Right renal pelvis (tissue), 4 donors: Measurements from ENCODE around the gene KEL. TPM values are rescaled to one million over a fixed set of nuclear protein-coding genes. Genes with fewer than 3 reads are reported as not detected.
A peak's percentile ranks its signal among the peaks of the same experiment; 100 is the strongest.

Experiments used
- DNase-seq, 4 donors: peaks; one replicate each; pipeline ENCODE4 v3.0.0-alpha.2; 2013; ENCODE audit warnings: low read depth in 4 of 4, low spot score in 3 of 4, missing footprints in 1 of 4
- polyA plus RNA-seq, 4 donors: library from polyadenylated mRNA; unstranded; fragments of 120-200 nt; gene quantifications; one replicate each; pipeline ENCODE4 v1.2.1, GENCODE V29; 2013; ENCODE audit not compliant: insufficient read length in 4 of 4

KEL gene
- polyA plus RNA-seq, 4 donors = 1.6 to 3.1 (median 2.2) TPM

- DNase-seq = no peak
These were observed 29.6 kb downstream of the KEL start for GRCh38 chr7:142932386-142933091.

GRCh38 chr7:142930126-142930730, 31.9 kb downstream of the KEL start:
- no peak for DNase-seq

- DNase-seq = no peak
These were observed 34.2 kb downstream of the KEL start for GRCh38 chr7:142927949-142928348.

DNA sequence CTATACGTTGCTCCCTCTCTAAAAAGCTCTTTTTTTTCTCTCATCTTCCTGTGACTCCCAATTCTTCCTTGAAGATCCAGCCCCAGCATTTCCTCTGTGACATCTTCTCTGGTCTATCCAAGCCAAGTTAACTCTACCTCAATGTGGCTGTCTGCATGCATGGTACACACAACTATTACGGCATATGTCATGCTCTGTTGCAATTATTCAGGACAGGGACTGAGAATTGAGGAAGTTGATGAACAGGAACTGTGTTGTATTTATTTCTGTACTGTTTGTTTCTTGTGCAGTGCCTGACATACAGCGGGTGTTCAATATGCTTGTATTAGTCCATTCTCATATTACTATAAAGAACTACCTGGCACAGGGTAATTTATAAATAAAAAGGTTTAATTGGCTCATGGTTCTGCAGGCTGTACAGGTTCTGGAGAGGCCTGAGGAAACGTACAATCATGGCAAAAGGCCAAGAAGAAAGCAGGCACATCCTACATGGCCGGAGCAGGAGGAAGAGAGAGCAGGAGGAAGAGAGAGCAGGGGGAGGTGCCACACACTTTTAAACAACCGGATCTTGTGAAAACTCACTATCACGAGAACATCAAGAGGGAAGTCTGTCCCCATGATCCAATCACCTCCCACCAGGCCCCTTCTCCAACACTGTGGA, 34.9 kb downstream of the KEL start:
- no peak for DNase-seq

- no peak for DNase-seq
These were observed 36.8 kb downstream of the KEL start for GRCh38 chr7:142925413-142925812.

DNA sequence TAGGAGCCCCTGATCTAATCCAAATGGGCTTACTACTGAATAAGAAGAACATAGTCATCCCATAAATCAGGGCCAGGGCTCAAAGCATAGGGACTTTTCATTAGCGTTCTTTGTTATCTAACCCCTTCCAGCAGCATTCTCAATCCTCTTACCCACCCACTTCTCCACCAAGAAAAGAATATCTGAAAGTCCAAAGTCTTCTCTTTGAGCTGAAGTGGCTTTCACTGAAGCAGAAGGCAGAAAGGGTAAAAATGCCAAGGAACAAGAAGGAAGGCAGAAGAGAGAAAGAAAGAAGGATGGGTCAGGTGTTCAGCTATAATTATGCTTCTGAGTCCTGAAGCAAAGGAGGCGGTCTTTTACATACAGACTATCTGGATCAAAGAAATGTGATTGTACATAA, 38.8 kb downstream of the KEL start:
- DNase-seq = no peak

DNA sequence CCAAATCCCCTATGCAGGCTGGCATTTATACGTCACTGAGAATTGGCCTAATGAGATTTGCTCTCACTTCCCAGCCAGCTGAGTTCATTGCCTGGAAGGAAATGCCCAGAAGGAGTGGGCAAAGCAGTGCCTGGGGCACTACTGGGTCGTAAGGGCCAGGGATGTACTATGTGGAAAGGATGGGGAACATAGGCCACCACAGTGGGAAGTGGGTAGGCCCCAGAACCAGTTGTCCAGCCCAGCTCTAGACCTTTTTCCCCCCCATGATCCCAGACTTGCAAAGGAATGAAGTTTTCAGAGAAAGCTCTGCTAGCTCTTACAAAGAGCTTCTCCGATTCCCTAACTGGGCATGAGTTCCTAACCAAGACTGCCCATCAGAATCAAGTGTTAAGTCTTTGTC, 42.5 kb downstream of the KEL start:
- DNase-seq = no peak

- DNase-seq = no peak
These were observed 43.3 kb downstream of the KEL start for GRCh38 chr7:142918901-142919300.

- DNase-seq = no peak
These were observed 44.7 kb downstream of the KEL start for GRCh38 chr7:142917447-142917846.

DNA sequence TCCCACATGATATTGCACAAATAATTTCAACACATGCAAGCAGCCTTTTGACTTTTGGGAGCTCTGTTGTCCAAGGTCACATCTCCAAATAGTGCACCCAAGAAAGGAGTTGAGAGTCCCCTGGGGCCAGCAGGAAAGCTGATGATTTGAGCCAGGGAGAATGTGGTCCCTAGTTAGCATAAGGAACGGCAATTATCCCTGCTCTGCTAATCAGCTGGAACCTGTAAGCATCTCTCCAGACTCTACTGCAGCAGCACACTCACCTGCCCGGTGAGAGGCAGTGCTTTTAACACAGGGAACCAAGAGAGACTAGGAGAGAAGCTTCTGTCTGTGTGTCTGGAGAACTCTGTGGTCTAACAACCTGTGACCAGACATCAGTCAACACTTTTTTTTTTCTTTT, 45.7 kb downstream of the KEL start:
- peak in 3 of 4 donors; percentile 9 to 25 (median 24) for DNase-seq

GRCh38 chr7:142915315-142915714, 46.8 kb downstream of the KEL start:
- DNase-seq = no peak

DNA sequence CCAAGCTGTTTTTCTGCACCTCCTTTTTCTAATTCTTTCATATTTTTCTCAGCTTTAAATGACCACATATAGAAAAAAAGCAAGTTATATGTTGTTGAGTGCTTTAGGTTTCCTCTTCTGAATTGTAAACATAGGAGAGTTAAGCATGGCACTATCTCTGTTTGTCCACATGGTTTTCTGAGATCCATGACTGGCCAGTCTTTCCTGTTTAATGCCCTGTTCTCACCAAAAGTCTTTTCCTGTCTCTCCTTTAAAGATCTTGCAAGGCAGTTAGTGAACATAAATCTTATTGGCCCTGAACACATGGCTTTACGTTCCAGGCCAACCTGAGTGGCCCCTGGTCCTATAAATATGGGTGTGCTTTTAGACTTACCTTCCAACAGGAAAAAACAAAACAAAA, 48.0 kb downstream of the KEL start:
- DNase-seq = no peak

DNA sequence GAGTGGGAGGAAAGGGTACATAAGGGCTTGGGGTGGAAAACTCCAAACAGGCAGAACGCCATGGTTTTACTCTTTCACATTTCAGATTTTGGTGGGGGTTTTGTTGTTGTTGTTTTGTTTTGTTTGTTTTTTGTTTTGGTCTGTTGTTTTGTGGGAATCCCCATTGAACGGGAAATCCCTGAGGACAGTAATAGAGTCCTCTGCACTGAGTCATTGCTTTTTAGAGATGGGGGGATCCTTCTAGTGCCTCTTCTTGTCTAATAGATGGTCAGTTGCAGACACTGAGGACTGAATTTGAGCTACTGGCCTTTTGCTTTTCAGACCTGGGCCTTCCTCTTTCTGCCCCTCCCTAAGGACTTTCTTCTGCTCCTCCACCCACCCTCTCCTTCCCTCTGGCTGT, 48.6 kb downstream of the KEL start:
- no peak for DNase-seq

- no peak for DNase-seq
These were observed 49.1 kb downstream of the KEL start for GRCh38 chr7:142913051-142913450.

GRCh38 chr7:142910481-142910880, 51.7 kb downstream of the KEL start:
- DNase-seq = no peak

DNA sequence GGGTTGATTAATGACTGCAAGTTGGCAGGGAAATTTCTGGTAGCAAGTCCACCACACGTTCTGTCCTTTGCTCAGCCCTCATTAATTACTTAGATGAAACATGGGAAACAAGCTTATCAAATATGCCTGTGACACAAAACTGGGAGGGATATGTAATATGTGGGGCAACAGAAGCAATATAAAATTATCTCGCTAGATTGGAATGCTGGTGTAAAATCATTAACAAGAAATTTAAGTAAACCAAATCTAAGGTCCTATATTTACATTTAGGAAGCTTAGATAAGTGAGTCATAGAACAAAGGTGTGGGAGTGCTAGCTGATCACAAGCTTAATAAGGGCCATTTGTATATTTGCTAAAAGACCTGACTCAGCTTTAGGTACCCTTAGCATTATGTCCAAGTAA, 52.1 kb downstream of the KEL start:
- no peak for DNase-seq

DNA sequence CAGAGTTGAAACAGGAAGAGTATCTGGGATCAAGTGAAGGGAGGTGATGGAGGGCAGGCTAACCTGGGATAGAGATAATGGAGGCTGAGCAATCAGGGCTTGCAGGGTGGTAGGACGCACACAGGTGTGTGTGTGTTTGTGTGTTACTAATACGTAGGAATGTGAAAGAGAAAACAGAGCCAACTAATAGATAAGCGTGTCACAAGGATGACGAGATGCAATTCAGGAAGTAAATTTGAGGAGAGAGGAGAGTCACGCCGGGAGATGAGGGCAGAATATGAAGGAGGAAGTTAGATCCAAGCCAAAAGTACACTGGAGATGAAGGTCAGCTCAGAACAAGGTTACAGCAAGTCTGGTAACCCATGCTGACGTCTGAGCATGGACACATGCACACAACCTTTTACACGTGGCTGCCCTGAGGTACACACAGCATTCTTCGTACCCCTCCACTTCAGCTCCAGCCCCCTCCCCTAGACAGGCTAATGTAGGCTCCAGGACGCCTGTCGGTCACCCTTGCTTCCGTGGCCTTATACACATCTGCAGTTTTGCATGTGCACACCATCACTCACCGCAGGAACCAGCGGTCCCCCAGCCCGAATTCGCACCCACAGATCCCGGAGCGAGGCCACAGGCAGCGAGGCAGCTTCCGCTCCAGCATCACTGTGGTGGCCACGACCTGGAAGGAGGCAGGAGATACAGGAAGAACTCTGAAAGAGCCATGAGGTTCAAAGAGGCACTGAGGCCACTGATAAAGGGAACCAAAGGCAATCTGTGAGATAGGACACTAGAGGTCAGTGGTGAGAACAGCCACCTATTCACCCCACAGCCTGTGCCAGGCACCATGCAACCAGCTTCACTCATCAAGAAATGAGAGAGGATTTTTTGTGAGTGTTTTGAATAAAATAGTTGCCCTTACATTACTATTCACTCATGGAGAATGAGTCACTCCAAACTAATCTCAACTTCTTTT, 53.0 kb downstream of the KEL start:
- no peak for DNase-seq

- DNase-seq = no peak
These were observed 53.9 kb downstream of the KEL start for GRCh38 chr7:142908290-142908689.

DNA sequence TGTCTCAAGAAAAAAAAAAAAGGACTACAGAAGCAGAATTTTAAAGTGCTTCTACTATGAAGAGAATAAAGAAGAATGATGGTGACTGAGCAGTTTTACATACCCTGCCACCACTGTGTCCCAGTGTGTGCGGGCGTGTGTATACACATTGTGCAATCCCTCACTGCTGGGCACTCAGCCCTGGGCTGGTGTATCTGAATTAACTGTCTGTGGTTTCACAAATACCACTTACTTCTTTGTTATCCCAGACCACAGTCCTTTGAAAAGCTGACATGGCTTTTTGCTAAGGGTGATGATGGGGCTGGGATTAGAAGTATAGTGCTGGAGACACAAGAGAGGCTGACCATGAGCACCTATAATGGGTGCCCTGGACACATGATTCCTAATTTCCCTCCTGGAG, 55.5 kb downstream of the KEL start:
- DNase-seq = no peak

DNA sequence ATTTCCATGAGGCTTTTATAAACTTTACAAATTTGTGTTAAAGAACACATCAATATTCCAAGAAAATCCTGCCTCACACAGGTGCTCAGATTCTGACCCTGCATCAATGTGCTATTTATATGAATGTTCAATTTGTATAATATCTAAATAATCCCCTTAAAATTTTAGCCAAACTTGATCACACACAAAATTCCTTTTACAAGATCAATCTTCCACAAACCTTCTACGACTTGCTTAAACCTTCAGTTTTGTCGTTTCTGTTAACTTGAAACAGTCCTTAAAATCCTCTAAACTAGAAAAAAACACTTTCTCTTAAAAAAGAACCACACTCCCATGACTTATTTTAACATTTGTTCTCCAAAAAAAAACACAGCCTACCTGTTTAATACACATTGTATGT, 56.4 kb downstream of the KEL start:
- no peak for DNase-seq

DNA sequence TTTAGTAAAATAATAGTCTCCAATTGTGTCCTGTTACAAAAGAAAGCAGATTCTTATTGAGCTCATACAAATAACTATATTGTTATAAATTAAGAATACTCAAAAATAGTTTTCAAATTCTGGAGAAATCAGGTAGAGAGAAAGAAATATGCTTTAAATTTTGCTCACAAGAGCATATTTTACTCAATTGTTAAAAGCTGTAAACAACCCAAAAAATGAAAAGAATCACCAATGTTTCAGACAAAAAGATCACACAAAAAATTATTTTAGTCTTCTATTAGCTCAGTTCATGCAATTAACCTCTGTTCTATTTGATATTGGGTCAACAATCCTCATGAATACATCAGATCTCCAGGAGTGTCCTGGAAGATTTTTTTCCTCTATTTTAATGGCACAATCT, 58.0 kb downstream of the KEL start:
- no peak for DNase-seq
